Spleen (tissue), 11 donors: ENCODE results near the gene PSME3IP1. TPM values are rescaled to one million over a fixed set of nuclear protein-coding genes. Genes with fewer than 3 reads are reported as not detected.

Source experiments
- DNase-seq: peaks from one replicate; pipeline ENCODE4 v3.0.0-alpha.2; 2020
- H3K27ac ChIP-seq, 8 donors: fragments of 200-600 bp; sonication (generic) in 7 of 8; 1 replicate in 4 of 8; 2 replicates in 4 of 8; pipeline versions ENCODE4 v1.5.0 to v1.8.0; 2016 to 2021; ENCODE audit warnings: inconsistent platforms in 4 of 8, mild to moderate bottlenecking in 4 of 8, moderate library complexity in 1 of 8
- H3K27me3 ChIP-seq, 7 donors: fragments of 200-600 bp; sonication (generic) in 6 of 7; replicated peaks in 1 of 7; 1 replicate in 4 of 7; 2 replicates in 3 of 7; pipeline versions ENCODE4 v1.5.0 to v1.8.0; 2016 to 2021; ENCODE audit warnings: inconsistent platforms in 3 of 7, mild to moderate bottlenecking in 1 of 7
- H3K36me3 ChIP-seq, 6 donors: fragments of 200-600 bp; sonication (generic) in 5 of 6; 1 replicate in 4 of 6; 2 replicates in 2 of 6; pipeline versions ENCODE4 v1.5.0 to v1.8.0; 2016 to 2021; ENCODE audit warnings: inconsistent platforms in 2 of 6
- H3K4me1 ChIP-seq, 6 donors: fragments of 200-600 bp; sonication (generic) in 5 of 6; 1 replicate in 3 of 6; 2 replicates in 3 of 6; pipeline versions ENCODE4 v1.5.0 to v1.8.0; 2016 to 2021; ENCODE audit warnings: inconsistent platforms in 3 of 6
- H3K4me3 ChIP-seq, 8 donors: fragments of 200-600 bp; sonication (generic) in 7 of 8; 1 replicate in 4 of 8; 2 replicates in 4 of 8; pipeline versions ENCODE4 v1.5.0 to v1.8.0; 2016 to 2021; ENCODE audit warnings: inconsistent platforms in 4 of 8, mild to moderate bottlenecking in 4 of 8, moderate library complexity in 2 of 8
- H3K9me3 ChIP-seq, 8 donors: fragments of 200-600 bp; sonication (generic) in 7 of 8; 1 replicate in 4 of 8; 2 replicates in 4 of 8; pipeline versions ENCODE4 v1.5.0 to v1.8.0; 2016 to 2021; ENCODE audit warnings: inconsistent platforms in 4 of 8
- CTCF ChIP-seq, 11 experiments: fragments of 200-600 bp in 7 of 11; fragments of 450-650 bp in 4 of 11; sonication (generic) in 4 of 11; IDR thresholded peaks in 8 of 11; conservative IDR thresholded peaks in 3 of 11; 1 replicate in 7 of 11; 2 replicates in 4 of 11; pipeline versions ENCODE4 v1.4.0 to v1.8.0; 2016 to 2021; ENCODE audit warnings: antibody characterized with exemption in 11 of 11, inconsistent platforms in 4 of 11, mild to moderate bottlenecking in 1 of 11
- POLR2A ChIP-seq, 3 donors: fragments of 450-650 bp; IDR thresholded peaks; one replicate each; pipeline ENCODE4 v1.5.1; 2017; ENCODE audit warnings: antibody characterized with exemption in 3 of 3, mild to moderate bottlenecking in 1 of 3
- POLR2AphosphoS5 ChIP-seq, 3 donors: sonication (generic); formaldehyde crosslinking; IDR thresholded peaks; one replicate each; pipeline ENCODE4 v1.5.1; 2017; ENCODE audit warnings: antibody characterized with exemption in 3 of 3
- WGBS, 5 donors: extraction: QIAGEN DNeasy Blood & Tissue Kit in 3 of 5; methylation state at CpG; one replicate each; pipeline versions ENCODE4 v1.1.5 to v1.1.7; 2013 to 2018; 5-methylcytosine and 5-hydroxymethylcytosine counted together
- intact Hi-C: fragments of 100-400 bp; cut with DNase I; formaldehyde crosslinking; loops from one replicate; pipeline ENCODE4 v1.15.0; 2023; ENCODE audit warnings: low total_unique reads
- polyA plus RNA-seq, 3 donors: library from polyadenylated mRNA; stranded (reverse); fragments of 200-250 nt; gene quantifications; one replicate each; pipeline ENCODE4 v1.2.1, GENCODE V29; 2013
- total RNA-seq, 7 donors: library from RNA; depleted of rRNA in 3 of 7; stranded (reverse); fragments of >200 nt in 3 of 7; fragmentation: NEBNext Ultra II Directional in 4 of 7; extraction: Animal tissue kit (Norgen Biotek cat#: 25700) in 4 of 7; gene quantifications; one replicate each; pipeline versions ENCODE4 v1.1.0 to v1.2.1, GENCODE V29; 2016 to 2021
- donor health status: healthy with polysubstance abuse.
- donor health status: DM: no; HTN: no; CAD: no; lungs with moderate emphysema.
- donor health status: DM: no; HTN: no; CAD: no.
- donor health status: Bipolar disorder and iron deficiency.
- donor health status: healthy.
- donor health status: DM: no; HTN: no; CAD: no.
- donor health status: DM: yes; HTN: yes; CAD: no.

The PSME3IP1 gene
- total and polyA plus RNA-seq, 10 donors = 64.6 to 128 (median 96.0) TPM

GRCh38 chr16:57107321-57107922 lies 78.4 kb downstream of the PSME3IP1 start:
- no peaks in the 10 kb centered on the region for H3K9me3 ChIP-seq
- H3K4me1 ChIP-seq = peaks cover 0 to 80% (median 36%) of the 10 kb centered on the region in 6 donors
- no peak for DNase-seq
- H3K27me3 ChIP-seq = peaks cover 0 to 3% (median 0%) of the 10 kb centered on the region in 7 donors
- H3K4me3 ChIP-seq = no peak overlapping the region
- H3K36me3 ChIP-seq = no peaks in the 10 kb centered on the region
- WGBS, 5 donors = 64 to 79% (median 77%) methylated on average over 5 to 9 of the region's 9 CpGs
- H3K27ac ChIP-seq = no peak overlapping the region
- intact Hi-C loops = no loop called here
- TF ChIP-seq POLR2A (IDR thresholded peaks at IDR 0.05) (no peak), CTCF (IDR thresholded peaks at IDR 0.05 in 8 of 11, conservative IDR thresholded peaks at IDR 0.05 in 3 of 11) (no peak), POLR2AphosphoS5 (IDR thresholded peaks at IDR 0.05) (no peak)

GRCh38 chr16:57106767-57107166 lies 79.1 kb downstream of the PSME3IP1 start:
- Histone ChIP-seq H3K4me3 (no peak overlapping the region), H3K36me3 (no peaks in the 10 kb centered on the region), H3K27me3 (peaks cover 0 to 3% (median 0%) of the 10 kb centered on the region in 7 donors), H3K4me1 (peaks cover 0 to 74% (median 33%) of the 10 kb centered on the region in 6 donors), H3K27ac (no peak overlapping the region), H3K9me3 (no peaks in the 10 kb centered on the region)
- intact Hi-C loops = no loop called here
- no peak for DNase-seq
- 79 to 100% (median 94%) methylated on average over 2 of the region's 2 CpGs for WGBS, 5 donors
- TF ChIP-seq POLR2A (IDR thresholded peaks at IDR 0.05) (no peak), POLR2AphosphoS5 (IDR thresholded peaks at IDR 0.05) (no peak), CTCF (IDR thresholded peaks at IDR 0.05 in 8 of 11, conservative IDR thresholded peaks at IDR 0.05 in 3 of 11) (no peak)

GRCh38 chr16:57105184-57105583 lies 80.7 kb downstream of the PSME3IP1 start:
- H3K27me3 ChIP-seq = no peaks in the 10 kb centered on the region
- whole genome bisulfite sequencing, 5 donors = 88 to 94% (median 88%) methylated on average over 7 of the region's 7 CpGs
- no peak overlapping the region for H3K27ac ChIP-seq
- H3K36me3 ChIP-seq = no peaks in the 10 kb centered on the region
- no peak for DNase-seq
- H3K4me3 ChIP-seq = no peak overlapping the region
- TF ChIP-seq POLR2A (IDR thresholded peaks at IDR 0.05) = no peak
- TF ChIP-seq POLR2AphosphoS5 (IDR thresholded peaks at IDR 0.05) = no peak
- no peak for TF ChIP-seq CTCF (IDR thresholded peaks at IDR 0.05 in 8 of 11, conservative IDR thresholded peaks at IDR 0.05 in 3 of 11)
- H3K4me1 ChIP-seq = peaks cover 0 to 61% (median 27%) of the 10 kb centered on the region in 6 donors
- intact Hi-C loops = no loop called here
- H3K9me3 ChIP-seq = no peaks in the 10 kb centered on the region

GRCh38 chr16:57104706-57105105 lies 81.1 kb downstream of the PSME3IP1 start:
- 42 to 58% (median 53%) methylated on average over 3 of the region's 3 CpGs for WGBS, 5 donors
- Histone ChIP-seq H3K4me1 (peaks cover 0 to 61% (median 24%) of the 10 kb centered on the region in 6 donors), H3K4me3 (no peak overlapping the region), H3K36me3 (no peaks in the 10 kb centered on the region), H3K27me3 (no peaks in the 10 kb centered on the region), H3K9me3 (no peaks in the 10 kb centered on the region), H3K27ac (no peak overlapping the region)
- no peak for DNase-seq
- TF ChIP-seq POLR2AphosphoS5 (IDR thresholded peaks at IDR 0.05) (no peak), CTCF (IDR thresholded peaks at IDR 0.05 in 8 of 11, conservative IDR thresholded peaks at IDR 0.05 in 3 of 11) (no peak), POLR2A (IDR thresholded peaks at IDR 0.05) (no peak)
- intact Hi-C loops = no loop called here
